Measurements from ENCODE around the gene NEK11. TPM values are rescaled to one million over a fixed set of nuclear protein-coding genes. Genes with fewer than 3 reads are reported as not detected.

Gene NEK11
- polyA plus RNA-seq, 3 donors, result 0.31 to 0.56 (median 0.43) TPM

- no peak overlapping the region for H3K9ac ChIP-seq (ENCODE audit: insufficient read depth, low read length, poor library complexity, severe bottlenecking)
- H3K36me3 Mint-ChIP-seq, result no peaks in the 10 kb centered on the region
- H3K27ac ChIP-seq (ENCODE audit: low read depth in 1 of 2, low read length in 2 of 2), result no peak overlapping the region
- TF ChIP-seq CTCF (IDR thresholded peaks at IDR 0.05), result no peak
- no peaks in the 10 kb centered on the region for H3K4me1 ChIP-seq (ENCODE audit: control insufficient read depth in 1 of 2, insufficient read depth in 2 of 2, low read length in 2 of 2)
- H3K27me3 ChIP-seq (ENCODE audit: control insufficient read depth in 2 of 2, insufficient read depth in 2 of 2, low read length in 2 of 2), result no peaks in the 10 kb centered on the region
- H4K20me1 ChIP-seq (ENCODE audit: insufficient read depth, low read length), result no peaks in the 10 kb centered on the region
- no peak overlapping the region for H3K4me3 Mint-ChIP-seq
- WGBS (ENCODE audit: insufficient coverage), result 100% methylated on average over 3 of the region's 6 CpGs
- no peak overlapping the region for H2AFZ ChIP-seq (ENCODE audit: insufficient read depth, low read depth, low read length, poor library complexity, severe bottlenecking)
- H3K4me3 ChIP-seq (replicated peaks in 1 of 3; ENCODE audit: low read depth in 2 of 3, low read length in 3 of 3), result no peak overlapping the region
- peaks cover 14% of the 10 kb centered on the region for H3K4me1 Mint-ChIP-seq
- H3K79me2 ChIP-seq (ENCODE audit: insufficient read depth, low read length), result no peaks in the 10 kb centered on the region
- no peaks in the 10 kb centered on the region for H3K36me3 ChIP-seq (replicated peaks in 1 of 2; ENCODE audit: control insufficient read depth in 1 of 2, insufficient read depth in 2 of 2, low read length in 2 of 2)
- H3K27me3 Mint-ChIP-seq (ENCODE audit: low read depth in 3 of 3), result no peaks in the 10 kb centered on the region
- DNase-seq, result no peak
- H3K9me3 ChIP-seq (replicated peaks in 1 of 2; ENCODE audit: control insufficient read depth in 1 of 2, insufficient read depth in 1 of 2, low read length in 2 of 2), result no peaks in the 10 kb centered on the region
- peaks cover 0 to 5% (median 2%) of the 10 kb centered on the region in 7 donors for H3K9me3 Mint-ChIP-seq
- intact Hi-C loops (cut with micrococcal nuclease), result no loop called here
- H3K4me2 ChIP-seq (replicated peaks; ENCODE audit: extremely low read depth, low read length, poor library complexity, severe bottlenecking), result no peak overlapping the region
- no peak overlapping the region for H3K27ac Mint-ChIP-seq
Observed at GRCh38 chr3:131178710-131179375, 152.2 kb downstream of the NEK11 start.

- no peak overlapping the region for H2AFZ ChIP-seq (ENCODE audit: insufficient read depth, low read depth, low read length, poor library complexity, severe bottlenecking)
- 0% methylated on average over 1 of the region's 4 CpGs for WGBS (ENCODE audit: insufficient coverage)
- no peaks in the 10 kb centered on the region for H4K20me1 ChIP-seq (ENCODE audit: insufficient read depth, low read length)
- DNase-seq, result no peak
- no peaks in the 10 kb centered on the region for H3K79me2 ChIP-seq (ENCODE audit: insufficient read depth, low read length)
- no peak overlapping the region for H3K4me2 ChIP-seq (replicated peaks; ENCODE audit: extremely low read depth, low read length, poor library complexity, severe bottlenecking)
- no peak for TF ChIP-seq CTCF (IDR thresholded peaks at IDR 0.05)
- Mint-ChIP-seq H3K4me1 (peaks cover 2% of the 10 kb centered on the region), H3K9me3 (peaks cover 0 to 7% (median 3%) of the 10 kb centered on the region in 7 donors), H3K4me3 (no peak overlapping the region), H3K27me3 (ENCODE audit: low read depth in 3 of 3) (no peaks in the 10 kb centered on the region), H3K27ac (no peak overlapping the region), H3K36me3 (no peaks in the 10 kb centered on the region)
- intact Hi-C loops (cut with micrococcal nuclease), result no loop called here
- H3K9me3 ChIP-seq (replicated peaks in 1 of 2; ENCODE audit: control insufficient read depth in 1 of 2, insufficient read depth in 1 of 2, low read length in 2 of 2), result no peaks in the 10 kb centered on the region
- no peak overlapping the region for H3K9ac ChIP-seq (ENCODE audit: insufficient read depth, low read length, poor library complexity, severe bottlenecking)
- H3K27ac ChIP-seq (ENCODE audit: low read depth in 1 of 2, low read length in 2 of 2), result no peak overlapping the region
- no peaks in the 10 kb centered on the region for H3K36me3 ChIP-seq (replicated peaks in 1 of 2; ENCODE audit: control insufficient read depth in 1 of 2, insufficient read depth in 2 of 2, low read length in 2 of 2)
- no peaks in the 10 kb centered on the region for H3K4me1 ChIP-seq (ENCODE audit: control insufficient read depth in 1 of 2, insufficient read depth in 2 of 2, low read length in 2 of 2)
- no peak overlapping the region for H3K4me3 ChIP-seq (replicated peaks in 1 of 3; ENCODE audit: low read depth in 2 of 3, low read length in 3 of 3)
- no peaks in the 10 kb centered on the region for H3K27me3 ChIP-seq (ENCODE audit: control insufficient read depth in 2 of 2, insufficient read depth in 2 of 2, low read length in 2 of 2)
Observed at GRCh38 chr3:131192701-131193100, 166.0 kb downstream of the NEK11 start.
